AG08395 (cell line): ENCODE data around the gene RAPGEF6.
"Not testable (repeated sequence)": the region's sequence is repeated elsewhere in the genome, so short reads cannot be mapped to it uniquely, and the experiment has no call there.

ENCODE experiments used
- DNase-seq: peaks from one replicate; pipeline ENCODE4 v3.0.0; 2012; ENCODE audit warnings: mixed read lengths, low spot score

Gene RAPGEF6

DNA sequence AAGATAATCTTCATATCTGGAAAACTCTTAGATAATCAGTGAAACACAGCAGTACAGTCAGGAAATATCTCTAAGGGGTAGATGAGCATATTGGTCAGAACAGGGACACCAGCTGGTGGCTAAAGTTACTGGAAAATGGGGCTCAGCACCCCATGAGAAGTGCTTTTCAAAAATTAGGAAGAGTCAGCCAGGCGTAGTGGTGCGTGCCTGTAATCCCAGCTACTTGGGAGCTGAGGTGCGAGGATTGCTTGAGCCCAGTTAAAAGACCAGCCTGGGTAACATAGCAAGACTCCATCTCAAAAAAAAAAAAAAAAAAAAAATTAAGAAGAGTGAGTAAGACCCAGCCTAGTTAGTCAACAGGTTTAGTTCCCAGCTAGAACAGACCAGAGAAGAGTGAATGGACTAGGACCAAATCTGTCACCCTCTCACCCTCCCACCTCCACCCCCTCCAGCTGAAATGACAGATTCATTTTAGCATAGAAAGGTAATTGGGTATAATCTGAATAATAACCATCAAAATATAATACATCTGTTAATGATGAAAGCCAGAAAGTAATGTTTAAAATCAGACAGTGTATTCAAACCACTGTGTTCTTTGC, 250.3 kb downstream of the RAPGEF6 start:
- no peak for DNase-seq

DNA sequence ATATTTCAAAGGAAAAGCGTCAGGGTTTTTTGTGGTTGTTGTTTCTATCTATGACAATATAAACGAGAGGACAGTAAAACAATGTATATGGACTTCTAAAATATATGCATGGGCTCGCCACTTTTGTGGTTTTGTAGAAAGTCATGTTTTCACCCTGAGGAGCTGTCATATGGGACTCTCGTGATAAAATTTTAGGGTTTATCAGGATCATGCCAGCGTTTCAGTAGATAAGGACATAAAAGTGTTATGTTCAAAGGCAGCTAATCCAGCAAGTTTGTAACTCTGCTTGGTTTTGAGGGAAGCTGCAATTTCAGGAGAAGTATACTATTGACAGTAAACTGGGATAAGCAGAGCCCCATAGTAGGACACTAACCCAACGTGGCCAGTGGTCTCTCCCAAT, 250.9 kb downstream of the RAPGEF6 start:
- no peak for DNase-seq

DNA sequence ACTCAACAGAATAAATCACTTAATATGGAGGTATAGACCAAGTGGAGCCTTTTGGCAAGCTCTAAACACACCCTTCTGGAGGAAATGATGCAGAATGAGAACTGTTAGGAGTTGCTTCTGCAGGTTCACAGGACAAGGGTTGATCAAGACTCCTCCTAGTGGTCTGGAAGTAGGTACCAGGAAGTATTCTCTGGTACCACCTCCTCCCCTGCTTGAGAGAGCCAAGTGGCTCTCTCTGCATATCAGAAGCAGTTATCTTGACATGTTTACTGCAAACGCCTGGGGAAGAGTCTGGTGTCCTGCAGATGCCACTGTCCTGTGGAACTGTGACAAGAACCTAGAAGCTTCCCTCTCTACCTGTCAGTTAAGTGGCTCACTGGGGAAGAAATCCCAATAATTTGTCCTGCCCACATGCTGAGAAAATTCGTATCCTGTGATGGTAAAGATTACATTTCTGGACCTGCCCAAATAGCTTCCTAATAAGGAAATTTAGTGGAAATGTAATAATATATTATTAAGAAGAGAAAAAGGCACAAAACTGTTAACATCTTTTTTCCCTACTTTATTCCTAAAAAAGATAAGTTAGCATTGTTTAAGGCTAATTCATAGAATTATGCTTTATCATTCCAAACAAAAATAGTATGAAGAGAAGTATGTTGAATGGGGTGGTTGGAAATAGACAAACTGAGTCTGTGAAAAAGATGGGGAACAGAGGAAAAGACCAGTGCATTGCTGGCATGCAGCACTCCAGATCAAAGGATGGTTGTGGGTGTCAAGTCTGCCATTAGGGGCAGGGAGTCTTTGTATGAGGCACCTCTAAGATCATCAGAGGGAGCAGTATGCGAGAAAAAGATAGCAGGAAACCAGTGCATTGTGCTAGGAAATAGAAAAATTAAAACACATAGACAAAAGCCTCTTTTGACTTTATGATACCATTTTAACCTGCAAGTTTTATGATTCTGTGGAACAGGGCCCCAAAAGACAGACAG, 252.3 kb downstream of the RAPGEF6 start:
- DNase-seq, result peak; percentile 46

DNA sequence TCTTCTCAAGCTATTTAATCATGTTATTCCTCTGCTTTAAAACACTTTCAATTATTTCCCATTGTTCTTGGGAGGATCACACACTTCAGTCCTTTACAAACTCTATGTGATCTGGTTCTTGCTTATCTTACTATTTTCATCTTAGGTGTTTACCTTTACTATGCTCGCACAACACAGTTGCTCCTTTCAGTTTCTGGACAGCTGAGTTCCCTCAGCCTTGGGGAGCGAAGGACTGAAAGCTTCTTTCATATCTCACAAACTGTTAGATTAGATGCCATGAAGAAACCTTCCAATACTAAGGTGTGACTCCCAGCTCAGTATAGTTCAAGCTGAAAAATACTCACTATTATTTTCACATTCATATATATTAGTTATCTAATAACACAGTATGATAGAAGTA, 253.3 kb downstream of the RAPGEF6 start:
- no peak for DNase-seq

DNA sequence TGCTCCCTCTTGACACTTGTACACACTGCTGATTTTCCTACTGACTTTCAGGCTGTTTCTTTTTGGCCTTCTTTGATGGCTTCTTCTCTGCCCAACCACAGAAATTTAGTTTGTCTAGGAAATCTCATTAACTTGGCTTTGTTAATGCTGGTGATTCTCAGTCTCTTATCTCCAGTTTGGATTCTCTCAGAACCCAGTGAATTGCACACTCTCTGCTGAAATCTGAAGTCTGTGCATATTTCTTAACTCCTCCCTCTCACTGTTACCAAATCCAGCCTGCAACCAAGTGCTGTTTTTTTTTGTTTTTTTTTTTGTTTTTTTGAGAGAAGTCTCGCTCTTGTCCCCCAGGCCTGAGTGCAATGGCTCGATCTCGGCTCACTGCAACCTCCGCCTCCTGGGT, 254.0 kb downstream of the RAPGEF6 start:
- no peak for DNase-seq

DNA sequence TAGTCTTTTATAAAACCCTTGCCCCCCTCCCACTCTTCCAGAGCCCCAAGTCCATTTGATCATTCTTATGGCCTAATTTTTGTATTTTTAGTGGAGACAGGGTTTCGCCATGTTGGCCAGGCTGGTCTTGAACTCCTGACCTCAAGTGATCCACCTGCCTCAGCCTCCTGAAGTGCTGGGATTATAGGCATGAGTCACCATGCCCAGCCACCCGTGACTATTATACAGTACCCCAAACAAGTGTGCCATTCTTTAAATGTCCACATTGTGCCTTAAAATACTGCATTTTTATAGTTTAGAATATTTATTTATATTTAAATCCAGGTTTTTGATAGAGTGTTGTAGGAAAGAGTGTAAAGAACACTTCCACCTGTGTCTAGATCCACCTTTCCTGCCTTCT, 254.8 kb downstream of the RAPGEF6 start:
- not testable (repeated sequence) for DNase-seq

DNA sequence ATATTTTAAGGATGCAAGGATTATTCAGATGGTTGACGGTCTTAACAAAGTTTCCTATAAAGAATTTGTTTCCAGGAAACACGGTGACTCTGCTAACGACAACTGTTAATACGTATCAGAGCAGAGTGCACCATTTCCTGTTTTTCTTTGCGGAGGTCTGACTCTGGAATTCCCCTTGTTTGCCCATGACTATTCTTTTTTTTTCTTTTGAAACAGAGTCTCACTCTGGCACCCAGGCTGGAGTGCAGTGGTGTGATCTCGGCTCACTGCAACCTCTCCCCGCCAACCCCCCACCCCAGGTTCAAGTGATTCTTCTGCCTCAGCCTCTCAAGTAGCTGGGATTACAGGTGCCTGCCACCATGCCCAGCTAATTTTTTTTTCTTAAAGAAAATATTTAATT, 255.3 kb downstream of the RAPGEF6 start:
- DNase-seq, result no peak

DNA sequence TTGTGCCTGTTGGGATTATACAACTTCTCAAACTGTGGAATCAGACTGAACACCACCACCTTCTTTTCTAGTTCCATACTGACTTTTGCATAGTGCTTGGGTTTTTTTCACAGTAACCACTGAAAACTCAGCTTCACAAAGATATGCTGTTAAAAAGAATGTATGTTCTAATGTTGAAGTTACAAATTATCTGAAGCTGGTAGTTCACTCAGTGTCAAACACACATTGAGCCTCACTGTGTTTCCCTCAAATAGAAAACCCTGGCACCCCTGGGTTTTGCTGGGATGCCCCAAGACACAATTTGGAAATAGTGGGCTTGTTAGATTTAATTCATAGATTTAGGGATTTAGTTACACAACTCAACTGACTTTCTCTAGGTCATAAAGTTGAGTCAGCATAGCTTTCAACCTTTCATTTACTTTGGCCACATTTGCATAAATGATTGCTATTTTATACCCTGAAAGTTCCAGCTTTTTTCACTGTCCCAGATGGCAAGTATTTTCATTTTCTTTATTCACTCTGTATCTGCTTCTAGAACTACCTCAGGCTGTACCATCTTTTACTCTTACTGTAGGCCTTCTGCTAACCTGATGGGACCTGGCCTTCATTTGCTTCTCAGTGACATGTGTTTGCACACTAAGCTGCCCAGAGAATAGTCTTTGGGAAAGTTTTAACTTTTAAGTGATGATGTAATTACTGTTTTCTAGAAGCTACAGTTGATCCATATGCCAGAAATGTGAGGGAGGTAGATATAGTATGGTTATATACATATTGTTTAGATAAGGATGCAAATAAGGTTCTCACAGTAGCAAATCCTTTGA, 256.1 kb downstream of the RAPGEF6 start:
- DNase-seq, result no peak

DNA sequence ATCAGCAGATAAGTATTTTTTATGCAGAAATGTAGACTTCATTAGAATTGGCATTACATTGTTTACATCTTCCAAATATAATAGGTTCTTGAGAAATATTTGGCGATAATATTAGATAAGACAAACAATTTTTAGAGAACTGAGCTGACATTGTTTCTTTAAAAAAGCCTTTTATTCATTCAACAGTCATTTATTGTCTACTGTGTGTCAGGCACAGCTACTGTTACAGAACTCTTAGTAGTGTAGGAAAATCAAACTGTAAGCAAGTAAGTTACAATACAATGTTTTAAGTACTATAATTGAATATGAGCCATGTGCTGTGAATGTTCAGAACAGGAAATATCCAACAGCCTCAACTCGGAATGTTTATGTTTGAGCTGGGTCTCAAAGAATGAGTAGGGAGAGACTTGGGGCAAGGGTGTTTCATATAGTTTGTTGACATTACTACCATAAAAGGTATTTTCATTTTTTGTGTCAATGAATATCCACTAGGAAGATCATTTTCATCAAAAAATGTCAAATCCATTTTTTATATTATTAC, 257.2 kb downstream of the RAPGEF6 start:
- no peak for DNase-seq

DNA sequence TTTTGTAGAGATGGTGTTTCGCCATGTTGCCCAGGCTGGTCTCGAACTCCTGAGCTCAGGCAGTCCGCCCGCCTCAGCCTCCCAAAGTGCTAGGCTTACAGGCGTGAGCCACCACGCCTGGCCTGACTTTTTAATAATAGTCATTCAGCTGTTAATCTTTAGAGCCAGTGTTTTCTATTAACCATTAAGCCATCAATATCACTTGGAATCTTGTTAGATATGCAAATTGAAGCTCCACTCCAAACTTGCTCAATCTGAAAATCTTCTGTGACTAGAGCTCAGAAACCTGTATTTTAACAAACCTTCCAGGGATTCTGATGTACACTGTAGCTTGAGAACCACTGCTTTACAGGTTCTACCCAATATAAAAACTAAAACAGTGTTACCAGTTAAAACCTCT, 257.7 kb downstream of the RAPGEF6 start:
- no peak for DNase-seq

DNA sequence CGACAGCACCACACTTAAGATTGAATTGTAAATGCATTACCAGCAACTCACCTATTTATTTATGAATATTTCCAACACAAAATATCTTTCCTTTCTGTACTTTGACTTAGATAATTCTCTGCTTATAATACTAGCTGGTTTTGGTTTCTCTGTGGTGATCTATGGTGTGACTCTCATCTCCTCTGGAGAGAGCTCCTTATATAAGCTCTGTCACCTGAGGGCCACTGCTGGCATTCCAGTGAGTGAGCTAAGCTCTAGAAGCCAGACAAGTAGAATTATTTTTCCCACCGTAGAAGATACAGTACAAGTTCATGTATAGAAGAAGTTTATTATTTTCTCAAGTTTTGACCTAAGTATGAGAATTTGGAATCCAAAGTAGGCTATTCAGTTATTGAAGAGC, 259.7 kb downstream of the RAPGEF6 start:
- no peak for DNase-seq
